Activated CD4-positive, alpha-beta T cell treated with anti-CD3 and anti-CD28 coated beads, Interleukin-2, amount 50 U/mL, for 24 hours (primary cell): ENCODE data around the gene ATG5.
"Not testable (repeated sequence)": the region's sequence is repeated elsewhere in the genome, so short reads cannot be mapped to it uniquely, and the experiment has no call there.

Experiments
- DNase-seq, 2 donors: peaks; one replicate each; pipeline ENCODE4 v3.0.0-alpha.2; 2020; ENCODE audit warnings: low read depth in 1 of 2, low spot score in 1 of 2

The ATG5 gene

DNA sequence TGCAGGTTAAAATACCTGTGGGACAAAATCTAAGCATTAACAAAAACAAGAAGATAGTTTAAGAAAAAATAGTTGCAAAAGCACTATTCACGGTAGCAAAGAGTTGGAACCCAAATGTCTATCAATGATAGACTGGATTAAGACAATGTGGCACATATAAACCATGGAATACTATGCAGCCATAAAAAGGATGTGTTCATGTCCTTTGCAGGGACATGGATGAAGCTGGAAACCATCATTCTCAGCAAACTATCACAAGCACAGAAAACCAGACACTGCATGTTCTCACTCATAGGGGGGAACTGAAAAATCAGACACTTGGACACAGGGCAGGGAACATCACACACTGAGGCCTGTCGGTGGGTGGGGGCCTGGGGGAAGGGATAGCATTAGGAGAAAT, 65.8 kb downstream of the ATG5 start:
- DNase-seq: not testable (repeated sequence)

DNA sequence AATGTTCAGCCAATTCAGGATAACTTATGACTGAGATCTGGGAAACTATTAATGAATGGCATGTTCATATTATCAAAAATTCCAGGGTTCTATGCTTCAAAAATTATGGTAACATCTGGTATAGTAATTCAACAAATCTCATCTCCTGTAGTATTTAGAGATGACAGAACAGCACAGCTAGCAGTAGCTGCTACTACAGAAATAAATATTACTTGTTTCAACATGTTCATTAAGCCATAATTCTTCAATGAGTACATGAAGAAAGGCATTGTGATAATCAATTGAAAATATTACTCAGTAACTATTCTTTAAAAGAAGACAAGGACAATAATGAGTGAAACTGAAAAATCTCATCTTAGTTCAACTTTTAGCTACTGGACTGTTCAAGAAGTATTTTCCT, 66.8 kb downstream of the ATG5 start:
- no peak for DNase-seq

DNA sequence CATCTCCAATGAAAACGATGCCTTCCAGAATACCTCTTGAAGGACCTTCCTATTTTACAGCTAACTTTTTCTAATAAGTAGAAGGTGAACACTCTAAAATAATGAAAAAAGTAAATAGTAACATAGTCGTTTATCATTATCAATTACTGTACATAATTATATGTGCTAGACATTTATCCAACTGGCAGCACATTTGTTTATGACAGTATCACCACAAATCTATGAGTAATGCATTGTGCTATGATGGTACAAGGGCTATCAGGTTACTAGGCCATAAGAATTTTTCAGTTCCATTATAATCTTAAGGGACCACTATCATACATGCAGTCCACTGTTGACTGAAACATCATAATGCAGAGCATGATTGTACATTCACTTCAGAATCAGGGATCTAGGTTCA, 68.4 kb downstream of the ATG5 start:
- no peak for DNase-seq

DNA sequence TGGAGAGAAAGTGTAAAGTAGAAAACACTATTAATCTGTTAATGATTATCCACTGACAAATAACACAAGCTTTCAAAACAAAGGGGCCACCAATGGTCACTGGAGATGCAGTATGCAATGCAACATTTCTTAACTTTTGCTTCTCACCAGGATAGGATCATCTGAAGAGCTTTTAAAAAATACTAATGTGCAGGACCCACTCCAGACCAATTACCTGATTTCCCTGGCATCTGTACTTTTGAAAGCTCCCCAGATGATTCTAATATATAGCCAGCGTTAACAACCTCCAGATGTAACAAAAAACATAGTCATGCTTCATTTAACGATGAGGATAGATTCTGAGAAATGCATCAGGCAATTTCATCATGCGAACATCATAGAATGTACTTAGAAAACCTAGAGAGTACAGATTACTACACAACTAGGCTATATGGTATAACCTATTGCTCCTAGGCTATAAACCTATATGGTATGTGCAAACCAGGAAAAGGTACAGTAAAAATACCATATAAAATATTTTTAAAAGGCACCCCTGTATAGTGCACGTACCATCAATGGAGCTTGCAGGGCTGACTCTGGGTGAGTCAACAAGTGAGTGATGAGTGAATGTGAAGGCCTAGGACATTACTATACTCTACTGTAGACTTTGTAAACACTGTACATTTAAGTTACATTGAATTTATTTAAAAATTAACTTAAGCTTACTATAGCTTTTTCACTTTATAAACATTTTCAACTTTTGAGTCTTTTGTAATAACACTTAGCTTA, 69.2 kb downstream of the ATG5 start:
- DNase-seq: no peak

DNA sequence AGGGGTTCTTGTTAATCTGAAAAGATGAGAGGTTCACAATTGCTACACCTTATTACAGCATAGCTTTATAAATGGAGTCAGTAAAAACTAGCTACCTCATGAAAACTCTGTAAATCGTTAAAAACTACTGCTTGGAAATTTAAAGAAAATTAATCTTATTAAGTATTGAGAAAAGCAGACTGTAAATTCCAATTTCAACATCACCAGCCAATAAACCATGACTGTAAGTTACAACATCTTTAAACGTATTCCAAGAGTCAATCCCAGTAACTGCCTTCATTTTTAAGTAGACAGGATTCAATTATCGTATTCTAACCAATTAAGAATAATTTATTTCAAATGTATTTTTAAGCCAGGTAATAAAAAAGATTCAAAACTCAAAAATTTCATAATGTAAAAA, 70.3 kb downstream of the ATG5 start:
- DNase-seq: no peak

DNA sequence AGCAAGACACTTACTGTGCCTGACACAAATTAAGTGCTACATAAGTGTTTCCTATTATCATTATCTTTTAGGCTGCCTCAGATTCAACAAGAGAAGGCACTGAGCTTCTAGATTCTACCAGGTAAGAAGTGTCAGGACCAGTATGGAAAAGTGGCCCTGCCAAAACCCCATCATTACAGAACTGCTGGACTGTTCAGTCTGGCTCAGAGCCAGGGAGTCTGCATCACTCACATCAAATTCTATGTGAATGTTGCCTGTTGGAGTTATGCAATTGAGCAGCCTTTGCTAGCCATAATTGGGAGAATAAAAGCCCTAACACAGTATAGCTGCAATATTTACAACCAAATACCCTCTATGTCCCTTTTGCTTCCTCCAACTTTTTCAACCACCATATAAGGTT, 70.9 kb downstream of the ATG5 start:
- no peak for DNase-seq

DNA sequence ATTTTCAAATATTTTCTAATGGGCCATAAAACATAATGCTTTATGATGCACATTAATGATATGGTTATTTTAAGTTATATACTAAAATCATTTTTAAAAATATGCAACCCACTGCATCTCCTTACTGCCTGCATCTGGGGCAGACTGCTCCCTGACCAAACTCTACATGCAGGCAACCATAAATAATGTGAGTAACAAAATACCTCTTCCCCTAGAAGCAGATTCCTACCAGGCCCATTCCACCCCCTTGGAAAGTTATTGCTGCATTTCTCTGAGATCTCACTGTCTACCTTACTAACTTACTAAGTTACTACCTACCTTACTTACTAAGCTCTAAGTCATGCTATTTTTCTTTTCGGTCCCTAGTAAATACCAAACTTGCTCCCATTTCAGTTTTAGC, 71.8 kb downstream of the ATG5 start:
- DNase-seq: no peak

DNA sequence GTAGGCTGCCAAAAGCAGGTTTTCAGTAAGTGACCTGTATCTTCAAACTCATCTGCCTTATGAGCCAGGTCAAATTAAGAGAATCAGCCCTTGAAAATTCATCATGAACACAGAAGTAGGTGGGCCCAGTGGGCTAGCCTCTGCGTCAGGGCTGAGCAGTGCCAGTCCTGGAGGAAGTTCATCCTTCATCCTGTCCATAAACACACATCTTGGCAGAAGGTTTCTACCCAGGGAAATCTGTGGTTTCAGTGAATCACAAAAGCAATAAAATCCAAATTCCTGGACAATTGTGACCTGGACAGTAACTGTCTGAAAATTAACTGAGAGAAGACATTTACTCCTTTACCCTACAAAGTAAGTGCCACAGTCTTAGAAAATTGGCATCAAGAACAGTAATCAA, 72.4 kb downstream of the ATG5 start:
- DNase-seq: no peak

DNA sequence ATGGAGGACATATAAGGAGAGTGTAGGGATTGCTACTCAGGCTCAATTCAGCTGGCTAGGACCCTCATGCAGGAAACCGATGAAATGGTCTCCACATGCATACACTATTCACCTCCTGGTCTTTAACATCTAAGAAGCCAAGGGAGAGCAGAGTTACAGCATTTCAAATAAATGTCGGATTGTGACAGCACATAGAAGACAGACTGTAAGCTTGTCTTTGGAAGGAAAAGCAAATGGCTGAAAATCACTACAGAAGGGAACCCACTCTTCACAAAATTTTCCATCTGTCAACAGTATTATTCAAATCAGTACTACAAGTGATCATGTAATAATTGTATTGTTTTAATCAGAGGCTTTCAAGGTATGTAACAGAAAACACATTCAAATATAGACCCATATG, 72.9 kb downstream of the ATG5 start:
- no peak for DNase-seq

DNA sequence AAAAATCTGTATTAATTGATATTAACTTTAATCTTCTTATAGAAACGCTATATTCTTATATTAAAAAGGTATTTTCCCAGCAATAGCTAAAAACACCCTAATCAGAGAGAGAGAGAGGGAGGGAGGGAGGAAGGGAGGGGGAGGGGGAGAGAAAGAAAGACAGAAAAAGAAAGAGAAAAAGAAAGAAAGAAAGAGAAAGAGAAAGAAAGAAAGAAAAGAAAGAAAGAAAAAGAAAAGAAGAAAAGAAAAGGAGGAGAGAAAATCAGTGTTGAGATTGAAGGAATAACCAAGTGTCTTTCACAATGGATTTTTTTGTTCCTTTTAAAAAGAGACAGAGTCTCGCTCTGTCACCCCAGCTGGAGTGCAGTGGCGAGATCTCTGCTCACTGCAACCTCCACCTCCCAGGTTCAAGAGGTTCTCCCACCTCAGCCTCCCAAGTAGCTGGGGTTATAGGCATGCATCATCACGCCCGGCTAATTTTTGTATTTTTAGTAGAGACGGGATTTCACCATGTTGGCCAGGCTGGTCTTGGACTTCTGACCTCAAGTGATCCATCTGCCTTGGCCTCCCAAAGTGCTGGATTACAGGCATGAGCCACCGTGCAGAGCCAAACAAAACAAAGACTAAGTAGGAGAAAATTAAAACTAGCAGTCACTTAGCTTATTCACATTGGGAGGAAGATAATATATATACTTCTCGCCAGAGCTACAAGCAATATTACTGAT, 73.9 kb downstream of the ATG5 start:
- not testable (repeated sequence) for DNase-seq

DNA sequence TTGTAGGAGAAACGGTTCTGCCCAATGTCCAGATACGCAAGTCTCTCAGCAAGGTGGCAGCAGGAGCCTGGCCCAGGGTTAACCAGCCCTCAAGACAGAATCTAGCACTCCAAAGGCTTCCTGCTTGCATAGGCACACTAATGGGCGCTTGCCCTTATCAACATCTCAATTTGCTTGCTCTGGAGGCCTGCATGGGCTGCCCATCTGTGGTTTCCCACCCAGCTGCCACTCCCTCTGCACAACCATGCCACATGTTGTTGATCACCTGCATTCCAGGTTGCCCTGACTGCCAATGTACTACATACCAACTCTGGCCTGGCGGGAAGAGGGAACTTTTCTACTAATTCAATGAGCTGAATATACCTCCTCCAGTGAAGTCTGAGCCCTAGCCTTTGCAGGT, 74.6 kb downstream of the ATG5 start:
- DNase-seq: no peak

DNA sequence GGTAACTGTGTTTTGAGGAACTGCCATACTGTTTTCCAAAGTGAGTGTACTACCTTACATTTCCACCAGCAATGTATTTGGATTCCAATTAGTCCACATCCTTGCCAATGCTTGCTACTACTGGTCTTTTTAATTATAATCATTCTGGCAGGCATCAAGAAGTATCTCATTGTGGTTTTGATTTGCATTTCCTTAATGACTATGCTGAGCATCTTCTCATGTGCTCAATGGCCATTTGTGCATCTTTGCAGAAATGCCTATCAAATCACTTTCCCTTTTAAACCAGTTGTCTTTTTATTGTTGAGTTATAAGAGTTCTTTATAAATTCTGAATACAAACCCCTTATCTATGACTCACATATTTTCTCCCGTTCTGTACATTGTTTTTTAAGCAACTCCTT, 75.9 kb downstream of the ATG5 start:
- DNase-seq: no peak

DNA sequence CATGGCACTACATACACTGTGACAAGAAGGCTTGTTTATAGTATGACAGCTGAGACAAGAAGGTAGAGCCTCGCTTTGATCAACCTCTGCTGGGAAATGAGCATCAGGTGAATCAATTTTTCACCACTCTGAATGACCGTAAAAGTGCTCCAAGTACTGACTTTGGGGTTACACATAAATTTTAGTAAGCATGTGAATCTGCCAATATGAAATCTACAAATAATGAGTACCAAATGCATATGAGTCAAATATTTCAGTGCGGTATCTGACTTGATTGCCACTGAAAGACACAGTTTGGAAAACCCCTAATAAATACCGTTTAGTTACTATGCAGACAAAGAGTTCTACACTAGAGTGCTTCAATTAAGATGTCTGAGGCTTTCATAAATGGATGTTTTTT, 77.8 kb downstream of the ATG5 start:
- DNase-seq: no peak

DNA sequence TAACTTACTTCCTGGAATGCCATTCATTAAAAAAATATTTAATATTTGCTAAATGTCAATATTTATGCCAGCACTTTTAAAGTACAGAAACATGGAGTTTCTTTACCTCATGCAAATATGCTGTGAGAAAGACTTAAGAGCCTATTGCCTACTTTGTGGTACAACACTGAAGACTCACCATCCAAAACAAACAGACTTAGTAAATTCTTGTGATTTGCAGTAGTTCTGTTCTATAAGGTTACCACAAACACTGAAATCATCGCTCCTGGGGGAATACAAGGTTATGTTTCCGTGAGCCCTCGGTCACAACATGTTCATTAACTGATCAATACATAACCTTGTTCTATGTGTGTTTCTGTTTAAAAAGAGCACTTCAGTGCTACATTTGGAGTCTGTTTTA, 78.3 kb downstream of the ATG5 start:
- no peak for DNase-seq

DNA sequence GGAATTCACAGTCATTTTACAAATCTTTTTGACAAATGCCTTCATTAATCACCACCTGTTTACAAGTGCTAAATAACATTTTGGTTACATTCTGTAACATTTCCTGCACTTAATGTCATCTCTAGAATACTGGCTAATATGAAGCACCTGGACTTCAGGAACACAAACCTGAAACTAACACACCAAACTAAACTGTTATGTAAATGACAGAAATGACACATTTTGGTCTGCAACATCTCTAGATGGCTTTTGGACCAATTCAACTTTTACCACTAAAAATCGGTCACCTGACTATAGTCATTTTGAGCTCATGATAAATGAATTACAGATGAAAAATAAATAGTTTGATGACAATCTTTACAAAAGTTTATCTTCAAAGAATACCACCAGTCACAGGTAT, 80.6 kb downstream of the ATG5 start:
- no peak for DNase-seq

DNA sequence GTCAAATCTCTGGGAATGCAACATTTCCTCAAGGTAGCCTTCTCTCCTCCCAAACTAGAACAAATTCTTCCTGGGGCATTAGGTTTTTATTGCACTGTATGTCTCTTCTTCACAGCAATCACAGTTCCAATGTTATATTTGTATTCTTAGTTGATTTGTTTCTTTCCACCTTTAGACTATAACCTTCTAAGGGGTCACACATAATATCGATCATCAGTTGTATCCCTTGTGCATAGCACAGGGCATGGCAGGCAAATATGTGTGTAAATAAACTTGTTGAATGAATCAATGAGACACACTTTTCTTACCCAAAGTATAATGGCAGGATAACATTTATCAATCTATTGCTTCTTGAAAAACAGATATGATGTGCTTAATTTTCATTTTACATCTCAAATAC, 81.0 kb downstream of the ATG5 start:
- no peak for DNase-seq

DNA sequence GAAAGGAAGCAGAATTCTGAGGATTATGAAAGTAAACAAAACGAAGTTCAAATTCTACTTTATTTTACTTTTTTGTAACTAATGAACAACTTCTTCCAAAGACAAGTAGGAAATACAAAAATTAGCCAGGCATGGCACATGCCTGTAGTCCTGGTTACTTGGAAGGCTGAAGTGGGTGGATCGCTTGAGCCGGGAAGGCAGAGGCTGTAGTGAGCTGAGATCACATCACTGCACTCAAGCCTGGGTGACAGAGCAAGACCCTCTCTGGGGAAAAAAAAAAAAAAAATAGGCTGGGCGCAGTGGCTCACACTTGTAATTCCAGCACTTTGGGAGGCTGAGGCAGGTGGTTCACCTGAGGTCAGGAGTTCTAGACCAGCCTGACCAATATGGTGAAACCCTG, 82.3 kb downstream of the ATG5 start:
- DNase-seq: no peak

DNA sequence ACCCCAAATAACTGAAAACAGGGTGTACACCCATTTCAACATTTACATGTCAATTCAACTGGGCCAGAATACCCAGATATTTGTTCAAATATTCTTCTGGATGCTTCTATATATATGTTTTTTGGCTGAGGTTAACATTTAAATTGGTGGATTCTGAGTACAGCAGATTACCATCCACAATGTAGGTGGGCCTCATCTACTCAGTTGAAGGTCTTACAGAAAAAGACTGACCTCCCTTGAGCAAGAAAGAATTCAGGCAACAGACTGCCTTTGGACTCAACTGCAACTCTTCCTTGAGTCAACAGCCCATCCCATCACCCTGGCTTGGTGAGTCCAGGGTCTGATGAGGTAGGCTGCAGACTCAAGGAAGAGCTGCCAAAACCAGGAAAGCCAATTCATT, 84.1 kb downstream of the ATG5 start:
- DNase-seq: no peak

DNA sequence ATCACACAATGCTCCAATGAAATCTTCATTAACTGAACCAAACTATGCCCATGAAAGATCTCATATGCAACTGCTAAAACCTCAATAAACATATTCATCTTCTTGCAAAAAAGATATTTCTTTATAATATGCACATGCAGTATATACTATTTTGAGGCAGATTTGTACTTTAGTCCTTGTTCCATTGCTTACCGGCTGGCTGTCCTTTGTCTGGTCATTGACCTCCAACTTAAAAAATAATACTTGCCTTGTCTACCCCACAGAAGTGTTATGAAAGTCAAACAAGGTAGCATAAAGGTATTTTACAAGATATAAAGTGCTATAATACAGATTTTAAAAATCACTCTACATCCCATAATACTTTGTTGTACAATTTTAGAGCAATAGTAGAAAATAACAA, 88.3 kb downstream of the ATG5 start:
- no peak for DNase-seq

DNA sequence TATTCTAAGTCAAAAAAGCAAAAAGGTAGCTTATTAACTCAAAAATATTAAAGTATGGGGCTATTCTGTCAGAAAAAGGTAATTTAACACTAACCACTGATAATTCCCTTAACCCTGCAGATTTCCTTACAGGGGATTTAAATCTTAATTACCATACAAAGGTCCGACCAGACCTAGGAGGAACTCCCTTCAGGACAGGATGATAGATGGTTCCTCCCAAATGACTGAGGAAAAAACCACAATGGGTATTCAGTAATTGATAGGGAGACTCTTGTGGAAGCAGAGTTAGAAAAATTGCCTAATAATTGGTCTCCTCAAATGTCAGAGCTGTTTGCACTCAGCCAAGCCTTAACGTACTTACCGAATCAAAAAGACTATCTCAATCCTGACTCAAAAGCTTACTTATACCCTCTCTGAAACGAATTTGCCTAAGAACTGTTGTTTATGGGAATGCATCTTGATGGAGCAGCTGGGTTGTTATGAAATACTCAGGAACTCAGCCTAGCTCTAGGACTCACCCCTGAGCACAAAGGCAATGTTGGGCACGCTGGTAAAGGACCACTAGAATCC, 95.6 kb downstream of the ATG5 start:
- DNase-seq: not testable (repeated sequence)

DNA sequence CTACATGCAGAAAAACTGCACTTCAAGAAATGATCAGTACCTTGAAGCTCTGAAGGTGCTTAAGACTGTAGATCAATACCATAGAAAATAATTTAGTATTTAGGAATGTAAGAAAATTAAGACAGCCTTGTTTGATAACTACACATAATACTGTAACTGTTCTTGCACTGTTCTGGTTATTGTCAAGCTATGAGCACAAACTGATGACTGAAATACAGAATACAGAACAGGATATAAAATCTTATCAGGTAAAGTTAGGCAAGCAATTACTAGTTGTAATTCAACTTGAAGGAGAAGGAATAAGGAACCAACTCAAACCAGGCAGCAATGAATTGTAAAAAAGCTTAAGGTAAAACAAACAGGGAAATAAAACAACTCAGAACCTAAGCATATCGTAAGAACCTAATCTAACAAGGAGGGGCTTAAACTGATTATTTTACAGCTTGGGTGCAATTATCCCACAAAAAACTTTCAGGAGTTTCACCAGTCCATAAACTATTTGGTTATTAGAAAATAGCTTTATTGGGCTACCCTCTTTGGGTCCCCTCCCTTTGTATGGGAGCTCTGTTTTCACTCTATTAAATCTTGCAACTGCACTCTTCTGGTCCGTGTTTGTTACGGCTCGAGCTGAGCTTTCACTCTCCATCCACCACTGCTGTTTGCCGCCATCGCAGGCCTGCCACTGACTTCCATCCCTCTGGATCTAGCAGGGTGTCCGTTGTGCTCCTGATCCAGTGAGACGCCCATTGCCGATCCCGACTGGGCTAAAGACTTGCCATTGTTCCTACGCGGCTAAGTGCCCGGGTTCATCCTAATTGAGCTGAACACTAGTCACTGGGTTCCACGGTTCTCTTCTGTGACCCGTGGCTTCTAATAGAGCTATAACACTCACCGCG, 97.7 kb downstream of the ATG5 start:
- DNase-seq: no peak

DNA sequence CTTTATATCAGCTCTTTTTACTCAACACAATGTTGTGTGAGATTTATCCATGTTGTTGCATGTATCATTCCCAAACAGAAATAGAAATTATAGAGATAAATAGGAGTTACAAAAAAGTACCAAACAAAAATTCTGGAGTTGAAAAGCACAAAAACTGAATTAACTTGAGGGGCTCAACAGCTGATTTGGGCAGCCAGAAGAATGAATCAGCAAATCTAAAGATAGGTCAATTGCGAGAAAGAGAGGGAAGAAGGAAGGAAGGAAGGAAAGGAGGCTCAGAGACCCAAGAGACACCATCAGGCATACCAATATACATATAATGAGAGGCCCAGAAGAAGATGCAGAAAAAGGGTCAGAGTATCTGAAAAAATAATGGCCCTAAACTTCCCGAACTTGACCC, 98.9 kb downstream of the ATG5 start:
- DNase-seq: no peak
